Nephron progenitor cell (in vitro differentiated cells): ENCODE measurements around the gene DISP3.

Experiments
- DNase-seq: peaks from one replicate; pipeline ENCODE4 v3.0.0; 2021
- H3K27ac Mint-ChIP-seq: 2 replicates; pipeline ENCODE4 v1.8.0; 2021; ENCODE audit warnings: mild to moderate bottlenecking, moderate library complexity, mixed read lengths
- H3K27me3 Mint-ChIP-seq: 2 replicates; pipeline ENCODE4 v1.8.0; 2021; ENCODE audit warnings: mild to moderate bottlenecking, low read depth, mixed read lengths; ENCODE audit not compliant: poor library complexity
- H3K36me3 Mint-ChIP-seq: 2 replicates; pipeline ENCODE4 v1.8.0; 2021; ENCODE audit warnings: low read depth, mixed read lengths
- H3K4me1 Mint-ChIP-seq: 2 replicates; pipeline ENCODE4 v1.8.0; 2021; ENCODE audit warnings: mixed read lengths
- H3K4me3 Mint-ChIP-seq: 2 replicates; pipeline ENCODE4 v1.8.0; 2021; ENCODE audit warnings: mild to moderate bottlenecking, moderate library complexity, mixed read lengths
- H3K9me3 Mint-ChIP-seq: 2 replicates; pipeline ENCODE4 v1.8.0; 2021; ENCODE audit warnings: mild to moderate bottlenecking, moderate library complexity, mixed read lengths
- TF ChIP-seq, protein P1 (sequence below): fragments of 200-600 bp; sonication (generic); IDR thresholded peaks from 2 replicates; pipeline ENCODE4 v1.5.0; 2021; ENCODE audit warnings: antibody characterized with exemption

The DISP3 gene

GRCh38 chr1:11567244-11568065 is 88.5 kb downstream of the DISP3 start:
- Mint-ChIP-seq H3K36me3 (no peaks in the 10 kb centered on the region), H3K27me3 (peaks cover 43% of the 10 kb centered on the region), H3K9me3 (no peaks in the 10 kb centered on the region), H3K4me3 (no peak overlapping the region), H3K4me1 (peaks cover 57% of the 10 kb centered on the region), H3K27ac (no peak overlapping the region)
- no peak for DNase-seq
- TF ChIP-seq, protein P1, sequence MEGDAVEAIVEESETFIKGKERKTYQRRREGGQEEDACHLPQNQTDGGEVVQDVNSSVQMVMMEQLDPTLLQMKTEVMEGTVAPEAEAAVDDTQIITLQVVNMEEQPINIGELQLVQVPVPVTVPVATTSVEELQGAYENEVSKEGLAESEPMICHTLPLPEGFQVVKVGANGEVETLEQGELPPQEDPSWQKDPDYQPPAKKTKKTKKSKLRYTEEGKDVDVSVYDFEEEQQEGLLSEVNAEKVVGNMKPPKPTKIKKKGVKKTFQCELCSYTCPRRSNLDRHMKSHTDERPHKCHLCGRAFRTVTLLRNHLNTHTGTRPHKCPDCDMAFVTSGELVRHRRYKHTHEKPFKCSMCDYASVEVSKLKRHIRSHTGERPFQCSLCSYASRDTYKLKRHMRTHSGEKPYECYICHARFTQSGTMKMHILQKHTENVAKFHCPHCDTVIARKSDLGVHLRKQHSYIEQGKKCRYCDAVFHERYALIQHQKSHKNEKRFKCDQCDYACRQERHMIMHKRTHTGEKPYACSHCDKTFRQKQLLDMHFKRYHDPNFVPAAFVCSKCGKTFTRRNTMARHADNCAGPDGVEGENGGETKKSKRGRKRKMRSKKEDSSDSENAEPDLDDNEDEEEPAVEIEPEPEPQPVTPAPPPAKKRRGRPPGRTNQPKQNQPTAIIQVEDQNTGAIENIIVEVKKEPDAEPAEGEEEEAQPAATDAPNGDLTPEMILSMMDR, result no peak

- Mint-ChIP-seq H3K27me3 (peaks cover 46% of the 10 kb centered on the region), H3K4me1 (peaks cover 54% of the 10 kb centered on the region), H3K36me3 (no peaks in the 10 kb centered on the region), H3K4me3 (no peak overlapping the region), H3K27ac (no peak overlapping the region), H3K9me3 (no peaks in the 10 kb centered on the region)
- DNase-seq, result no peak
- TF ChIP-seq, protein P1, result no peak
Observed at GRCh38 chr1:11568687-11569086, 89.7 kb downstream of the DISP3 start.

DNA sequence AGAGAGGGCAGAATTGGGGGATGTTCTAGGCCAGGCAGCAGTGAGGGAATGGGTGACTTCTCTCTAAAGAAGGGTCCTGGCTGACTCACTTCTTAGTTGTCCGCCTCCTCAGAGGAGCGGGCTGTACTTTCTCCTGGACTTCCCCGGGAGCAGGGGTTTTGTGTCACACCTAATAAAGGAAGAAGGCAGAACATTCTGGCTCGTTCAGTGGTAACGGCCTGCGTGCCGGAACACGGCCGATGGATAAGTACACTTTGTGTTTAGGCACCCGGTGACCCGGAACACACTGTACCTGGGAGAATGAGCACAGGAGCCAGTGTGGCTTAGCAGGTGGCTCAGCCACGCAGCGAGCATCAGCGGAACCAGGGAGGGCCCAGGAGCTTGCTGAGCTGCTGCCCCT is 90.6 kb downstream of the DISP3 start:
- peaks cover 46% of the 10 kb centered on the region for H3K4me1 Mint-ChIP-seq
- TF ChIP-seq, protein P1, result no peak
- H3K27ac Mint-ChIP-seq, result peak overlapping the region; percentile 59
- no peak overlapping the region for H3K4me3 Mint-ChIP-seq
- H3K36me3 Mint-ChIP-seq, result no peaks in the 10 kb centered on the region
- H3K9me3 Mint-ChIP-seq, result no peaks in the 10 kb centered on the region
- peaks cover 46% of the 10 kb centered on the region for H3K27me3 Mint-ChIP-seq
- DNase-seq, result no peak

DNA sequence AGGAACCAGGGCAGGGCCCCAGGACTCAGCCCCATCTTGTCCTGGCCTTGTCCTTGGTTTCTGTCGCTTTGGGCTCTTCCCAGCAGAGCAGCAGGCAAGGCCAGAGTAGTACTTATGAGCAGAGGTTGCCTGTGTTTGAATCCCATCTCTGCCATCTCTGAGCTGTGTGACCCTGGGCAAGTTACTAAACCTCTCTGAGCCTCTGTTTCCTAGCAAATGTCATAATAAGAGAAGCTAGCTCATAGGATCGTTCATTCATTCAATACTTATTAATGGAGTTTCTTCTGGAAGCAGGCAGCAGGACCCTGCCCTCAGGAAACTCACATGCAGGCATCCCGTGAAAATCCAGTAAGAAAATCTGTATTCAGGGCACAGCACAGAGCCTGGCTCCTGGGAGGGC is 91.0 kb downstream of the DISP3 start:
- TF ChIP-seq, protein P1, result no peak
- Mint-ChIP-seq H3K4me3 (no peak overlapping the region), H3K4me1 (peaks cover 42% of the 10 kb centered on the region), H3K27ac (no peak overlapping the region), H3K27me3 (peaks cover 49% of the 10 kb centered on the region), H3K36me3 (no peaks in the 10 kb centered on the region), H3K9me3 (no peaks in the 10 kb centered on the region)
- no peak for DNase-seq

DNA sequence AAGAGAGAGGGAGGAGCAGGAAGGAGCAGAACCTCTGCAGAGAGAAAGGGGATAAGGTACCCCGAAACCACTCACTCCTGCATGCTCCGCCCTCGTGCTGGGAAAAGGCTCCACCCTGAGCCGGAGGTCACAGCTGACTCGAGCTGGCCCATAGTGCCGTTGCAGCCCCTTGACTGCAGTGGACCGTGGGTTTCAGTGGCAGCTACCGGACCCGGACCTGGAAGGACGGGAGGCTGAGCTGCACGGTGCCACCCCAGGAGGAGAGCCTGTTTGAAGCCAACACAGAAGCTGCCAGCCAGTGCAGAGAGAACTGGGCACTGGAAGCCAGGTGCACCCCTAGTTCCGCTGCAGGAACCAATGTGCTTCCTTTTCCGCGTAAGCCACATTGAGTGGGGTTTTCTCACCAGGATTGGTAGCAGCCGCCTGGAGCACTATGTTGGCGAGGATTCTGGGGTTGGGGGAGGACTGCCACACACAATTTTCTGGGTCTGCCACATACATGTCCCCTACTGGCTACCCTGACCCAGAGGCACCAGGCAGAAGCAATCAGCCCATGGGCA is 91.9 kb downstream of the DISP3 start:
- H3K27me3 Mint-ChIP-seq, result peaks cover 47% of the 10 kb centered on the region
- H3K27ac Mint-ChIP-seq, result no peak overlapping the region
- H3K9me3 Mint-ChIP-seq, result no peaks in the 10 kb centered on the region
- H3K36me3 Mint-ChIP-seq, result no peaks in the 10 kb centered on the region
- peaks cover 33% of the 10 kb centered on the region for H3K4me1 Mint-ChIP-seq
- H3K4me3 Mint-ChIP-seq, result no peak overlapping the region
- no peak for DNase-seq
- TF ChIP-seq, protein P1, result no peak
